Measurements from ENCODE around the gene DTNBP1.
A peak's percentile ranks its signal among the peaks of the same experiment; 100 is the strongest.
"Not testable (repeated sequence)": the region's sequence is repeated elsewhere in the genome, so short reads cannot be mapped to it uniquely, and the experiment has no call there.

DTNBP1 gene

DNA sequence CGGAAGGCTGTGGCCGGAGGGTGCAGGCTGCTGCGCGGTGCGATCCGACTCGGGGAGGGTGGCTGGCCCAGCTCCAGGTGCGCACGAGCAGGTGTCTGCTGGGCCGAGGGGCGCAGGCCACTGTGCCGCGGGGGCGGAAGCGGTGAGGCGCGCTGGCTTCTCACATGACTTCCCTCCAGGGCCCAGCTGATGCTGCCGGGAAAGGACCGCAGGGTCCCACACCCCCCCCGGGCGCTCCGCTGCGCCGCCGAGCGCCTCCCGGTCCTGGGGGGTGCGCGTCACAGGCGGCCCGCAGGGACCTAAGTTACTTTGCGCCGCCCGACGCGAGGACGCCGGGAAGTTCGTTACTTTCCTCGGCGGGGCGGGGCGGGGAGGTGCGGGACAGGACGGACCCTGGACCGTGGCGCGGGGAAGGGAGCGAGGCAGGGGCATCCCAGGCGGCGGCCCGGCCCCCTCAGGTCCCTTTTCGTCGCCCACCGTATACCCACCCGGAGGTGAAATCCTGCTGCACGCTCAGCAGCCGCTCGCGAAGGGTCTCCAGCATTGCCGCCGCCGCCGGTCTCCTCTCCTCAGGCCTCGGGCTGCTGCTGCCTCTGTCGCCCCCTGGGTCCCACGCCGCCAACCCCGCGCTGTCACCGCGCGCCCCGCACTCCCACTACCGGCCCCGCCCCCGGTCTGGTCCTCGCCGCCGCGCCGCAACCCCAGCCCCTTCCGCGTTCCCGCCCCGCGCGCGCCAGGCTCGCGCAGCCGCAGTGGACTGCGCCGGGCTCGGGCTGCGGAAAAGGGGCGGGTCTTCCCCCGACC, at the start of gene DTNBP1:
TSS of gene DTNBP1 (minus strand) at position 703 of the 804 bp plus-strand sequence. CDS start at position 544, 159 bp downstream.
- DNase-seq, result peak; percentile 69

GRCh38 chr6:15709651-15710269, 46.9 kb upstream of the DTNBP1 start:
- no peak for DNase-seq

DNA sequence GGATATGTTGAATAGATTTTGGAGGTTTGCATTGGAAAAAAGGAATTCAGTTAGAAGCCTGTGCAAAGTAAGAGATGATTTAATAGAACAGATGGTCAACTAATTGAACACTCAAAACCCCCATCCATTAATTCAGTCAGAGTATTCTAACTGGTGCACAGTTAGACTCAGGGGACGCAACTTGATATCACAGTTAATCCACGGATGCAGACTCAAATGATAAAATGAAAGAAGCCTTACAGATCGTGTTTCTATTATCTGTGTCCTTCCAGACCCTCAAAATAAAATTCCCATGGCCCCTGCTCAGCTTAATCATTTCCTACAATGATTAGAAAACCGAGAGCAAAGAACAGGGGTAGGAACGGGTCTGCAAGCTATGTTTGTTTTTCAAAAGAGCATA, 45.4 kb upstream of the DTNBP1 start:
- no peak for DNase-seq

DNA sequence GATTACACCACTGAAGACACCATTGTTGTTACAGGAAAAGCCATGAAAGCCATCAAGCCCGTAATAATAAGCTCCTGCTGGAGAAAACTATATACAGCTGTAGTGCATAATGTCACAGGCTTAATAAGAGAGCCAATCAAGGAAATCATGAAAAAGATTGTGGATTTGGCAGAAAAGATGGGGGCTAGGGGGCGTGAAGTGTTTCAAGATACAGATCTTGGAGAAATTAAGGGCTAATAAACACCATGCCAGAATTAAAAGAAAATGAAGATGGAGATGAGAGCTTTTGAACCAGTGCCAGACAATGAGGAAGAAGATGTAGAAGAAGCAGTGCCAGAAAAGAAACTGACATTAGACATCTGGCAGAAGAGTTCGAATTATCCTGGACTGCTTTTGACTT, 43.2 kb upstream of the DTNBP1 start:
- no peak for DNase-seq

- DNase-seq, result no peak
Observed at GRCh38 chr6:15698471-15698870, 35.6 kb upstream of the DTNBP1 start.

DNA sequence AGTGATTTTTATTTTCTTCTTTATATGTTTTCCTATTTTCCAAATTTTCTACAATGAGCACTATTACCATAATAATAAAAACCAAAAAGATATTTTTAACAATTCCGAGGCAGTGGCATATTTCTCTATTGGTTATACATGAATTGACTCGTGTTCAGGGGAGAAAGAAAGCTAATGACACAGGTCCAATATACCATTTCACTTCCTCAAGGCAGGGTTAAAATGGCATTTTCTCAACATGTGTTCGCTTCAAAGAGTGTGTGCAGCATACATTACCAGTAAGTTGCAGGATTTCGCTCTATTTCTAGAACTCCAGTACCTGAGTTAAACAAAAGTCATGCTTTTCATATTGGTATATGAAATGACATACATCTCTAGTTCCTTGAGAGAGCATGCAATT, 35.1 kb upstream of the DTNBP1 start:
- DNase-seq, result no peak

GRCh38 chr6:15691250-15691869, 28.5 kb upstream of the DTNBP1 start:
- DNase-seq, result peak; percentile 78

DNA sequence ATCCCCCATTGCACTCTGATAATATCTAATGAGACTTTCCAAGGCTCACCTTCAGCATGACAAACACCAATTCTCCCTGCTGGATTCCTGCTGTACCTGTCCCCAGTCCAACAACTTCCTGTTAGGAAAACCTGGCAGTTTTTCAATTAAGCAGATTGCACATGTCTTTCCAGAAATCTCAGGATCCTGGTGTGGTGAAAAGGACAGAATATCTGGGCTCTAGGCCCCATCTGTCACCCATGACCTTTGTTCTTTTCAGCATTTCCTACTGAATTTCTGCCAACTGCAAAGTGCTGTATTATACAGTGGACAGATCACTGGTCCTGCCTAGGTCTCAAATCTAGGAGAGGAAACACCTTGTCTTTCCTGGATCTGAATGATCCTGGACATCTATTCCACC, 27.7 kb upstream of the DTNBP1 start:
- DNase-seq, result no peak

- DNase-seq, result no peak
Observed at GRCh38 chr6:15689586-15690482, 27.0 kb upstream of the DTNBP1 start.

DNA sequence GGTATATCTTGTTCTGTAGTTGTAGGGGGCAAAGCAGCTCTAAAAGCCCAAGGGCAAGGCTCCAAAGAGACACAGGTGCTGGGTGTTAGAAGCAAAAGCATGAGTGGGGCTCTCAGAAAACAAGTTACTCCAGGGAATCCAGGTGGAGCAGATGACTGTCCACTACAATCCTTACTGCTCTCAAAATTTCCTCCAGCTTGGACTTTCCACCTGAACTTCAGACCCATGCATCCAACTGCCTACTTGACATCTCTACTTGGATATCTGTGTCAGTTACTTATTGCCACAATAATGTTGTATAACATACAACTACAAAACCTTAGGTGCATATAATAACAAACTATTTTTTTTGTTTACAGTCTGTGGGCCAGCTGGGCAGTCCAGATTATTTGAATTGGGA, 22.8 kb upstream of the DTNBP1 start:
- no peak for DNase-seq

GRCh38 chr6:15682965-15683822, 20.4 kb upstream of the DTNBP1 start:
- DNase-seq, result no peak

DNA sequence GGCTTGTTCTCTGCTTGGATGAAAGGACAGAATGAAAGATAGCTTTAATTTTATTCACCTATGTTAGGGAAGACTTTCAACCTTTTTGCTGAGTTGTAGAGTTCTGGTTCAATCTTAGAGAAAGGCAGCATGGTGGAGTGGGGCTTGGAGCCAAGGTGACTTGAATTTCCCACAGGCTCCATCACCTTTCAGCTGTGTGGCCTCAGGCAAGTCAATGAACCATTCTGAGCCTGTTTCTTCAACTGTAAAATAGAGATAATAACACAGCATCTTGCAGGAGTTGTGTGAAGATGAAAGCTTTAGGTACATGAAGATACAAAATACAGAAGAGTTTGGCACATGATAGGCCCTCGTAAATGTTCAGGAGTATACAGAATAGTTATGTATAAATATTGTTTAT, 19.1 kb upstream of the DTNBP1 start:
- DNase-seq, result no peak

- no peak for DNase-seq
Observed at GRCh38 chr6:15678514-15678913, 15.7 kb upstream of the DTNBP1 start.

- DNase-seq, result no peak
Observed at GRCh38 chr6:15677822-15678221, 15.0 kb upstream of the DTNBP1 start.

- DNase-seq, result no peak
Observed at GRCh38 chr6:15675536-15676220, 12.8 kb upstream of the DTNBP1 start.

DNA sequence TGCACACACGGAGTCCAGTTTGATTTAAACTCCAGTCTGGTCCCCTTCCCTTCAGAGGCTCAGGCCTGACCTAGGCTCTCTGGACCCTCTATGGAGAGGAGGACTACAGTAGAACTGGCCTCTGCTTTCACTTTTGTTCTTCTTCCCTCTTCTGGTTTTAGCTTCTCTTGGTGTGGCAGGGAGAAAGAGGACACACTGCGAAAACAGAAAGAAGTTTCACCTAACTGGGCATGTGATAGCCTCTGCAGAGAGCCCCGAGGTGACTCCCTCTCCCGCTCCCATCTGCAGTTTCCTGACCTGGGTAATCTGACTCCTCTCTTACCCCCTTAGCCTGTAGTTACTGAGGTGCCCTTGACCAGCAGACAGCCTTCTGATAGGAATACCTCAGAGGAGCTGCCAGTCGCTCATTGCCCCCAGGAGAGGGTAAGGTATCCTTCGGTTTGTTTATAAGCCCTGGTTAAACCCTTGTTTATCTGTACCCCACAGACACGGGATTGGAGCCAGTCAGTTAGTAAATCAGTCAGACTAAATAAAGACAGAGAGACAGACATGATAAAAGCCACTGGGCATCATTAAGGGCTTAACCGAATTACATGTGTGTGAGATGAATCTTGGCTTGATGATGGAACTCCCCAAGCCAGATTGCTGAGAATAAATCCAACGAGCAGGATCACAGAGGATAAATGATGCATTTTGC, 12.0 kb upstream of the DTNBP1 start:
- DNase-seq, result no peak

DNA sequence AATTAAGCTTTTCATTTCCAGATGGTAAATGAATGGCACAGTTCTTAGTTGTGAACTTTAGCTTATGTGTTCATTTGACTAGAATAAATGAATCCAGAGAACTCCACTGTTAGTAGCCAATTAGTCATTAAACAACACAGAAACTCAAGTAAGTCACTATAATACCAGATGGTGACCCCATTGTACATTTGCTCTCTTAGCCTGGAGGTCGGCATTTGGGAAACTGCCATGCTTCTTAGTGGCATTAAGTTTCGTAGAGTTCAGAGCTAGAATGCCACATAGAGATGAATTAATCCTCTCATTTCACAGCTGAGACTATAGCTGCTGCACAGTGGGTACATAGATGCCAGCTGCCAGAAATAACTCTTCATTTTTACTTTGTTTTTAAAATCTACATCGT, 10.8 kb upstream of the DTNBP1 start:
- no peak for DNase-seq

DNA sequence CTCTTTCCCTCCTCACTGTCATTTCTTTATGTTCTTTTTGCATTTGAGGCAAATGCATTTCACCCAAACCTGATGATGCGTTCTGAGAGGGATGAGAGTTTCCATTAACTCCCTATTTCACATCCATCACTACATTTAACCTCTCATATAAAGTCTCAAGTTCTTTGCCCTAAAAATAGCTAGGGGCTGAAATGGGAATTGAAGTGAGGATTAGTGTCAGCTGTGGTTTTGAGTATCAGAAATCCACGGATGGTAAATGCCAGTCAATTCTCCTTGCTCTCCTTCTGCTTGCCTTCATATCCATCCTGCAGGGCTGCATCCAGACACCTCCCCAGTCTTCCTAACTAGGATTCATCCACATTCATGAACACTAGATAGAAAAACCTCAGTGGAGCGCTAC, 10.0 kb upstream of the DTNBP1 start:
- DNase-seq, result no peak

- no peak for DNase-seq
Observed at GRCh38 chr6:15672291-15672690, 9.5 kb upstream of the DTNBP1 start.

DNA sequence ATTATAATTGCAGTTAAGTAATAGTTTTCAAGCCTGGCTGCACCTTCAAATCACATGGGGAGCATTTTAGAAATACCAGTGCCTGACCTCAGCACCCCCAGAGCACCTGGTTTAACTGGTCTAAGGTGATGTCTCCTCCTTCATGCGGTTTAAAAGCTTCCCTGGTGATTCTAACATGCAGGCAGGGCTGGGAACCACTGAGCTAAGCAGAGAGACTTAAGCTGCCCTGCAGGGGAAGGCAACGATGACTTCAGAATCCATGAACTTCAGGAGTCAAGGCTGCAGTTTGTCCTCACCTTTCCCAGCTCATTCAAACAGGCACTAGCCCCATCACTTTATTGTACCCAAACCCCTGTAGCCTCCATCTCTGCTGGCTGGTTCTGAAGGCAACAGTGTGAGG, 6.1 kb upstream of the DTNBP1 start:
- DNase-seq, result no peak

GRCh38 chr6:15666896-15667295, 4.1 kb upstream of the DTNBP1 start:
- not testable (repeated sequence) for DNase-seq
